ENCODE data around the gene ACTN4.

- TF ChIP-seq CTCF (IDR thresholded peaks at IDR 0.05) (no peak), POLR2A (IDR thresholded peaks at IDR 0.05) (no peak)
Observed at GRCh38 chr19:38743394-38744297, 96.2 kb downstream of the ACTN4 start.
